ENCODE data around the gene HNF1B.

DNA sequence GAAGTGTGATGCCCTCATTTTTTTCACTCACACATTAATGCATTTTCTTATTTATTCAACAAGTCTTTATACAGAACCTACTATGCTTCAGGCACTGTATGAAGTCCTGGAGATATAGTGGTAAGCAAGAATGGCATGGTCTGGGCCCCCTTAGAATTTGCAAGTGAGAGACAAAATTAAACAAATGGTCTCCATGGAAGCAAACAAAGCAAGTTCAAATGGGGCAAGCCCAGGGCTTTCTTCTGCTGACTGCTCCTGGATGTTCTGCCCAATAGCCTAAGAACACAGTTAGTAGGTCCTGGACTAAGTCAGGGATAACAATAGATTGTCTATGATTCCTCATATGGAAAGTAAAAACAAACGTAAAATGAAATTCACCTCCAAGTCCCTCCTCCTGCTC is 70.3 kb downstream of the HNF1B start:
- TF ChIP-seq ZFP30 (CRISPR knock-in tag; IDR thresholded peaks at IDR 0.05) (no peak), ZFP3 (CRISPR knock-in tag; IDR thresholded peaks at IDR 0.05) (no peak), TCF4 (CRISPR knock-in tag; IDR thresholded peaks at IDR 0.05; ENCODE audit: borderline replicate concordance) (no peak), GLIS3 (CRISPR knock-in tag; IDR thresholded peaks at IDR 0.05) (no peak), BACH2 (CRISPR knock-in tag; IDR thresholded peaks at IDR 0.05; ENCODE audit: borderline replicate concordance) (no peak), SNAI2 (CRISPR knock-in tag; IDR thresholded peaks at IDR 0.05) (no peak)
- TF ChIP-seq, protein P1, sequence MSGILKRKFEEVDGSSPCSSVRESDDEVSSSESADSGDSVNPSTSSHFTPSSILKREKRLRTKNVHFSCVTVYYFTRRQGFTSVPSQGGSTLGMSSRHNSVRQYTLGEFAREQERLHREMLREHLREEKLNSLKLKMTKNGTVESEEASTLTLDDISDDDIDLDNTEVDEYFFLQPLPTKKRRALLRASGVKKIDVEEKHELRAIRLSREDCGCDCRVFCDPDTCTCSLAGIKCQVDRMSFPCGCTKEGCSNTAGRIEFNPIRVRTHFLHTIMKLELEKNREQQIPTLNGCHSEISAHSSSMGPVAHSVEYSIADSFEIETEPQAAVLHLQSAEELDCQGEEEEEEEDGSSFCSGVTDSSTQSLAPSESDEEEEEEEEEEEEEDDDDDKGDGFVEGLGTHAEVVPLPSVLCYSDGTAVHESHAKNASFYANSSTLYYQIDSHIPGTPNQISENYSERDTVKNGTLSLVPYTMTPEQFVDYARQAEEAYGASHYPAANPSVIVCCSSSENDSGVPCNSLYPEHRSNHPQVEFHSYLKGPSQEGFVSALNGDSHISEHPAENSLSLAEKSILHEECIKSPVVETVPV (CRISPR knock-in tag; IDR thresholded peaks at IDR 0.05), result no peak
- TF ChIP-seq, protein P2, sequence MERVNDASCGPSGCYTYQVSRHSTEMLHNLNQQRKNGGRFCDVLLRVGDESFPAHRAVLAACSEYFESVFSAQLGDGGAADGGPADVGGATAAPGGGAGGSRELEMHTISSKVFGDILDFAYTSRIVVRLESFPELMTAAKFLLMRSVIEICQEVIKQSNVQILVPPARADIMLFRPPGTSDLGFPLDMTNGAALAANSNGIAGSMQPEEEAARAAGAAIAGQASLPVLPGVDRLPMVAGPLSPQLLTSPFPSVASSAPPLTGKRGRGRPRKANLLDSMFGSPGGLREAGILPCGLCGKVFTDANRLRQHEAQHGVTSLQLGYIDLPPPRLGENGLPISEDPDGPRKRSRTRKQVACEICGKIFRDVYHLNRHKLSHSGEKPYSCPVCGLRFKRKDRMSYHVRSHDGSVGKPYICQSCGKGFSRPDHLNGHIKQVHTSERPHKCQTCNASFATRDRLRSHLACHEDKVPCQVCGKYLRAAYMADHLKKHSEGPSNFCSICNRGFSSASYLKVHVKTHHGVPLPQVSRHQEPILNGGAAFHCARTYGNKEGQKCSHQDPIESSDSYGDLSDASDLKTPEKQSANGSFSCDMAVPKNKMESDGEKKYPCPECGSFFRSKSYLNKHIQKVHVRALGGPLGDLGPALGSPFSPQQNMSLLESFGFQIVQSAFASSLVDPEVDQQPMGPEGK (CRISPR knock-in tag; IDR thresholded peaks at IDR 0.05; ENCODE audit: borderline replicate concordance), result no peak

Data from SK-N-SH treated with all-trans-retinoic acid at 6 μM for 48 hours (cell line).